Activated CD4-positive, alpha-beta T cell treated with anti-CD3 and anti-CD28 coated beads for 24 hours (primary cell): ENCODE data around the gene ADGRL3.
"Not testable (repeated sequence)": the region's sequence is repeated elsewhere in the genome, so short reads cannot be mapped to it uniquely, and the experiment has no call there.

Source experiments
- DNase-seq, 2 donors: peaks; one replicate each; pipeline ENCODE4 v3.0.0-alpha.2; 2020; ENCODE audit warnings: low read depth in 2 of 2

ADGRL3 gene

DNA sequence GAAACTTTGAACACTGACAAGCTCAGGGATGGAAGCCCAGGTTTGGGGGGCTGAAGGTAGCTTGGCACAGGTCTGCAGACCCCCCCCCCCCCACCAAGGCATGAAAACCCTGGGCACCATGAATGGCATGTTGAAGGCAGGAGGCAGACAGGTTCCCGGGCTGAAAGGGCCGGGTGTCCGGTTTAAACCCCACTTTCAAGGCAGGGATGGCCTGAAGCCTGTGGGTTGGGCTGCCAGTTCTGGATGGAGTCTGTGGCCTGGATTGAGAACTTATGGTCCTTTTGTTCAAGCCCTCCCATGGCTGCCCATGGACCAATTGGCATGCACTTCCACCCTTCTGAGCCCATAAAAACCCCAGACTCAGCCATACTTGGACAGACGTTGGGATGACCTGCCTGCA lies 616.9 kb downstream of the ADGRL3 start:
- DNase-seq: no peak

DNA sequence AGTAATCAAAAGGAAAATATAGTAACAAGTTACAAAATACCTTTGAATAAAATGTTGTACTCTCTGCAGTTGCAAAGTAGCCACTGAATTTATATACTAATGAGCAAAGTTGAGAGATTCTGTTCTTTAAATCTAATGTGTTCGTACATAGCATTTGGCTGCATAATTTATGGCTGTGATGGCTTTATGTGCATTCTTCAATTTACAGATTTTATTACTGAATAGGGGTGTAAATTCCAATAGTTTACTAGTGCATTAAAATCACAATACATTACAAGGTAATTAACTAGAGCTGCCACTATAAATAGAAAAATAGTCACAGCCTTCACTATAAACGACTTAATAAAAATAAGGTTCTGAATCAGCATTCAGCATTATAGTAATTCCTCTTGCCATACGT lies 620.0 kb downstream of the ADGRL3 start:
- no peak for DNase-seq

GRCh38 chr4:61824454-61824853 lies 624.3 kb downstream of the ADGRL3 start:
- DNase-seq: no peak

DNA sequence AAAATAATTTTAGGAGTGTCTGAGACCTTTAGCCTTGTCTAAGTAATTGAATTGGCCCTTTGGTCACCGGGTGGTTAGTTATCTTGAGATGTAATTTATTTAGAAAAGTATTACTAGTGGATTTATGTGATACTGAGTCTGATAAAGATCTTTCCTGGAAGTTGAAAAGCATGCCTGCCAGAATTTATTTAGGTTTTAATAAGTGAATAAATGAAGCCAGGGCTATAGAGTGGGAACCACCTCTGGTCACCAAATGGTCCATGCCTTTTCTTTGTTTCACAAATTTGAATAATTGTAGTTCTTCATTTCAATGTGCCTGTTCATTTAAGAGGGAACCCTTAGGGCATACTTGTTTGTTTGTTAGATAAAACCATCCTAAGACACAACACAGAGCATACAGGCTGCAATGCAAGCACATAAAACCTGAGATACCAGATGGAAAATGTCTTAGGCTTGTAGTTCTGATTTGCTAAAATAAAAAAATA lies 627.8 kb downstream of the ADGRL3 start:
- DNase-seq: no peak

GRCh38 chr4:61828960-61829359 lies 628.8 kb downstream of the ADGRL3 start:
- DNase-seq: no peak

GRCh38 chr4:61831987-61832386 lies 631.9 kb downstream of the ADGRL3 start:
- no peak for DNase-seq

GRCh38 chr4:61837395-61837794 lies 637.3 kb downstream of the ADGRL3 start:
- no peak for DNase-seq

- DNase-seq: no peak
These were observed 637.9 kb downstream of the ADGRL3 start for GRCh38 chr4:61838072-61838471.

GRCh38 chr4:61841714-61842113 lies 641.6 kb downstream of the ADGRL3 start:
- DNase-seq: no peak

DNA sequence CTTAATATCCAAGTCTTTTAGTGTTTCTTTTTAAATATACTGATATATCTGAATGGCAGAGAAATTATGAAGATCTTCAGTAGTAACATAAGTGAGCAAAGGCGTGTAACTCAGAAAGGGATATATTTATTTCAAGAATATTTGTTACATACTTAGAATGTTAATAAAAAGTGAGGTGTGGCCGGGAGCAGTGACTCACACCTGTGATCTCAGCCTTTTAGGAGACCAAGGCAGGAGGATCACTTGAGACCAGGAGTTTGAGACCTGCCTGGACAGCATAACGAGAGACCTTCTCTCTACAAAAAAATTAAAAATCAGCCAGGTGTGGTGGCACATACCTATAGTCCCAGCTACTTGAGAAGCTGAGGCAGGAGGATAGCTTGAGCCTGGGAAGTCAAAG lies 651.0 kb downstream of the ADGRL3 start:
- no peak for DNase-seq

- not testable (repeated sequence) for DNase-seq
These were observed 652.0 kb downstream of the ADGRL3 start for GRCh38 chr4:61852105-61852504.

DNA sequence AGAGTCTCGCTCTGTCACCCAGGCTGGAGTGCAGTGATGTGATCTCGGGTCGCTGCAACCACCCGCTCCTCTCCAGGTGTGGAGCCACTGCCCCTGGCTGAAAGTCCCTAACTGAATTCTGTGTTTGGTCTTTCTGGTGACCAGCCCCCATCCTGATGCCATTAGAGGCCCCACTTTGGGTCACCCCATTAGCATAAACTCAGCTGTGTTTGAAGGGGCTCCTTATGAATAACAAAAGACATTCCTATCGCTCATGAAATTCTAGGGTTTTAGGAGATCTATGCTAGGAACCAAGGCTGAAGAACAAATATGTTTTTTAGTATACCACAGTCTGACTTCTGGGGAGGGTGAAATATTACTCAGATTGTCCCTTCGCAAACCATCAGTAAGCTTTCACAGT lies 652.9 kb downstream of the ADGRL3 start:
- no peak for DNase-seq

- DNase-seq: no peak
These were observed 660.2 kb downstream of the ADGRL3 start for GRCh38 chr4:61860376-61860775.

DNA sequence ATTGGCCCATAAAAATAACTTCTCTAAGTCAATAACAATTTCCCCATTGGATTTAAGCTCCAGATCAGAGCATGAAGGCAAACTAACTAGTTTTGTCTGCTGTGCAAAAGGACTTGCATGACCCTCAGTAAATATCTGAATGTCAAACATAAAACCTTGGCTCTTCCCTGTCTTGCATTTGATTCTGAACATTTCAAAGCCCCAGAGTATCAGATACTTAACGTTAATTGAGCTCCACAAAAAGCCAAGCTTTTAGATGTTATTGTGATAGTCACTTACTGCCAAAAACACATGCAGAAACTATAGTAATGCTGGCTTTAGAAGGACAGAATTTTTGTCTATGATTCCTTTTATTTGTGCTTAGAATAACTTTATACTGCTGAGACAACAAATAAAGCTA lies 664.2 kb downstream of the ADGRL3 start:
- DNase-seq: no peak

DNA sequence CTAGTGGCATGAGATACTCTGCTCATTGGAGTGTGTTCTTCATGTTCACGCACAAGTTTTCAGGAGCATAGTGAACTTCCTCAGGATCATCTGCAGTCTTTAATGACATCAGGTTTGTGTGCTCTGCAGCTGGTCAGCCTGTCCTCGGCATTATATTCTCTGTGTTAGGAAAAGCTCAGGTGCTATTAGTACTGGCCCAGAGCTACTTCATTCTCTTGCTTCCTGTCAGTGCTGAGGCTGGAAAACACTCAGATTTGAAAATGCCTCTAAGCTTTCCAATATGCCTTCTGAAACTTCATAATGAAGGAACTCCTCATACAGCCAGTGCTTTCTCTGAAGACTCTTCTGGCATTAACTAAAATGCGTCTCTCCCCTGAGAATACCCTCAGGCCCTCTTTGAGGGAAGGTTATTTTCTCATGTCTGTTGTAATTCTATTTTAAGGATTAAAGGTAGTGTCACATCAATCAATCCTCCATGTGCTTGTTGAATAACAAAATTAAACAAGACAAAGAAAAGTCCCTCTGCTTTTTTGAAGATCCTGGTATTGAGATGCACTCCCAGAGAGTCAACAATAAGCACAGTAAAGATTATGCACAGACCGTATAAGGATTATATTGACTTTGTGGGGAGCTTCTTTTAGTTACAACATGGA lies 666.4 kb downstream of the ADGRL3 start:
- DNase-seq: no peak

- DNase-seq: no peak
These were observed 672.9 kb downstream of the ADGRL3 start for GRCh38 chr4:61872983-61873382.

GRCh38 chr4:61877266-61877665 lies 677.1 kb downstream of the ADGRL3 start:
- DNase-seq: no peak

- no peak for DNase-seq
These were observed 677.8 kb downstream of the ADGRL3 start for GRCh38 chr4:61877893-61878292.

GRCh38 chr4:61882381-61882780 lies 682.3 kb downstream of the ADGRL3 start:
- DNase-seq: no peak

GRCh38 chr4:61886131-61886530 lies 686.0 kb downstream of the ADGRL3 start:
- no peak for DNase-seq

DNA sequence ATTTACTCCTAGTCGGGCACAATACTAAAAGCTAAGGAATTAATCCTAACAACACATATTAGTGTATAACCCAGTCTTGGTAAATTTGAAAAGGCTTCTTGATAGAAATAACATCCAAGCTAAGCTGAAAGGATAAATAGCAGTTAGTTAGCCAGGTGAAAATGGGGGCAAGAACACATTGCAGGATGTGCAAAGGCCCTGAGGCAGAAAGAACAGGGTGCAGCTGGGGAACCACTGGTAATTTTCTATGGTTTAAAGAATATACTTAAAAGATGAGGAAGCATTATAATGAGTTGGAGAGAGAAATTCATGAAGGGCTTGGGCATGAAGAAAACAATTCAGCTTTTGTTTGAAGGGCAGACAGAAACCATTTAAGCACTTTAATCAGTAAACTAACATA lies 689.0 kb downstream of the ADGRL3 start:
- DNase-seq: no peak

DNA sequence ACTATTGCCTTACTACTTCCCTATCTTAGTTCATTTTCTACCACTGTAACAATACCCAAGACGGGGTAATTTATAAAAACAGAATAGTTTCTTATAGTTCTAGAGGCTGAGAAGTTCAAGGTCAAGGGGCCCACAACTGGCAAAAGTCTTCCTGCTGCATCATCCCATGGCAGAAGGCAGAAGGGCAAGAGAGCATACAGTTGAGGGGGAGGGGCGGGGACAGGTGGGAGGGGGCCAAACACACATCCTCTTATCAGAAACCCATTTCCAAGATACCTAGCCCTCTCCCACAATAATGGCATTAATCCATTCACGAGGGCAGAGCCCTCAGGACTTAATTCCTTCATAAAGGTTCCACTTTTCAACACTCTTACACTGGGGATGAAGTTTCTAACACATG lies 690.2 kb downstream of the ADGRL3 start:
- no peak for DNase-seq

DNA sequence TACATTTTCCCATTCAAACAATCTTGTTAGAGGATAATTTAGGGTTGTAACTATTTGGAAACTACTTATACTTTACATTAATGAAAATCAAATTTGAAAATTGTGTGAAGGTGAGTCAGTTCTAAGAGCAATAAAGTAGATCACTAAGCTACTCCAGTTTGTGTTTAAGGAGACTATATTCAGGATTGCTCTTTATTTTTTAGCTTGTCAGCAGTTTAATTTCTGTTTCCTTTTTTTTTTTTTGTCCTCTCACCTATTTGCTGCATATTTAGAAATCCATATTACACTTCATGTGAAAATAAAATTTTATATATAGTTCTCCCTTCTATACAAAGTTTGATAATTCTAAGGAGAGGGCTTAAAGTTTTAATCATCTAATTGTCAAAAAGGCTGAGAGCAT lies 691.8 kb downstream of the ADGRL3 start:
- no peak for DNase-seq

GRCh38 chr4:61896634-61897033 lies 696.5 kb downstream of the ADGRL3 start:
- no peak for DNase-seq
